ENCODE results near the gene NUFIP1.
"Not testable (repeated sequence)": the region's sequence is repeated elsewhere in the genome, so short reads cannot be mapped to it uniquely, and the experiment has no call there.

The NUFIP1 gene

GRCh38 chr13:44919104-44919804 lies 70.0 kb downstream of the NUFIP1 start:
- DNase-seq = no peak

- DNase-seq = peak; percentile 97
These were observed 70.8 kb downstream of the NUFIP1 start for GRCh38 chr13:44918326-44919103.

- peak; percentile 98 for DNase-seq
These were observed 71.5 kb downstream of the NUFIP1 start for GRCh38 chr13:44917589-44918325.

- DNase-seq = no peak
These were observed 76.8 kb downstream of the NUFIP1 start for GRCh38 chr13:44912278-44913016.

GRCh38 chr13:44908712-44909111 lies 80.6 kb downstream of the NUFIP1 start:
- no peak for DNase-seq

GRCh38 chr13:44908266-44908665 lies 81.0 kb downstream of the NUFIP1 start:
- no peak for DNase-seq

- DNase-seq = peak; percentile 48
These were observed 82.6 kb downstream of the NUFIP1 start for GRCh38 chr13:44906713-44907112.

- DNase-seq = no peak
These were observed 83.0 kb downstream of the NUFIP1 start for GRCh38 chr13:44906230-44906629.

GRCh38 chr13:44905556-44905955 lies 83.7 kb downstream of the NUFIP1 start:
- DNase-seq = no peak

- DNase-seq = peak; percentile 94
These were observed 84.3 kb downstream of the NUFIP1 start for GRCh38 chr13:44904967-44905366.

GRCh38 chr13:44903574-44903985 lies 85.7 kb downstream of the NUFIP1 start:
- DNase-seq = peak; percentile 78

GRCh38 chr13:44902738-44903137 lies 86.5 kb downstream of the NUFIP1 start:
- DNase-seq = no peak

GRCh38 chr13:44899967-44900366 lies 89.3 kb downstream of the NUFIP1 start:
- DNase-seq = no peak

GRCh38 chr13:44898308-44898707 lies 91.0 kb downstream of the NUFIP1 start:
- DNase-seq = not testable (repeated sequence)

GRCh38 chr13:44895953-44896335 lies 93.3 kb downstream of the NUFIP1 start:
- no peak for DNase-seq

- no peak for DNase-seq
These were observed 93.9 kb downstream of the NUFIP1 start for GRCh38 chr13:44895264-44895952.

GRCh38 chr13:44894001-44894770 lies 95.1 kb downstream of the NUFIP1 start:
- no peak for DNase-seq

All from fibroblast of upper back skin (primary cell).